Colonic mucosa (tissue), 4 donors: Measurements from ENCODE around the gene CTXND2. TPM values are rescaled to one million over a fixed set of nuclear protein-coding genes. Genes with fewer than 3 reads are reported as not detected.
"Not testable (repeated sequence)": the region's sequence is repeated elsewhere in the genome, so short reads cannot be mapped to it uniquely, and the experiment has no call there.

Source experiments
- DNase-seq: peaks from one replicate; pipeline ENCODE4 v3.0.0-alpha.2; 2020
- H3K27ac ChIP-seq: fragments of 200-600 bp; one replicate; pipeline ENCODE4 v1.8.0; 2021
- H3K27me3 ChIP-seq: fragments of 200-600 bp; one replicate; pipeline ENCODE4 v1.8.0; 2021
- H3K36me3 ChIP-seq: fragments of 200-600 bp; one replicate; pipeline ENCODE4 v1.8.0; 2021
- H3K4me1 ChIP-seq: fragments of 200-600 bp; one replicate; pipeline ENCODE4 v1.8.0; 2021; ENCODE audit warnings: mild to moderate bottlenecking
- H3K4me3 ChIP-seq: fragments of 200-600 bp; one replicate; pipeline ENCODE4 v1.8.0; 2021
- H3K9ac ChIP-seq, 2 donors: one replicate each; pipeline ENCODE4 v1.7.0; 2013; ENCODE audit warnings: control low read depth in 2 of 2, low read depth in 2 of 2, low read length in 2 of 2
- H3K9me3 ChIP-seq: fragments of 200-600 bp; one replicate; pipeline ENCODE4 v1.8.0; 2021
- intact Hi-C: fragments of 100-400 bp; cut with DNase I; formaldehyde crosslinking; loops from one replicate; pipeline ENCODE4 v1.14.1; 2022
- total RNA-seq, 2 donors: library from RNA; stranded (reverse); fragmentation: NEBNext Ultra II Directional in 1 of 2; extraction: Animal tissue kit (Norgen Biotek cat#: 25700) in 1 of 2; gene quantifications; one replicate each; pipeline ENCODE4 v1.2.1, GENCODE V29; 2021
- TF ChIP-seq, protein P1 (sequence below): fragments of 200-600 bp; IDR thresholded peaks from one replicate; pipeline ENCODE4 v1.8.0; 2022; ENCODE audit warnings: antibody characterized with exemption, mild to moderate bottlenecking
- donor health status: healthy.
- donor health status: DM: no; HTN: no; CAD: no.
- donor health status: DM: no; HTN: no; CAD: no.

CTXND2 gene
- total RNA-seq: not detected

DNA sequence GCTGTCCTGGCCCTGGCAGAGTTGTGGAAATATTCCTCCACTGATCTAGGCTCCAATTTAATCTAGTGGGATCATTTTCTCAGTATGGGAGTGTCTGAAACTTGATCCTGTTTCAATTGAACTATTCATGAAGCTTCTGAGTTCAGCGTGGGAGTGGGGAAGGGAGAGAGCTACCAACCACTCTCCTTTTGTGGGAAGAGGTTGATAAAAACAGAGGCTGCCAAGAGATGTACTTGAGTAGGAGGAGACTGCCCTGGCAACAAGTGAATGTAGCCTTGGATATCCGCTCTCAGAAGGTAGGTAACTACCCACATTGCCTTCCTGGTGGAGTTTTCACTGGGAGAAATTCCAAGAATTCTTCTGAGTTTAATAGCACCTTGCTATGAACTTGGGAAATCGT is at the start of gene CTXND2:
CTXND2 (plus strand) TSS at position 119 of the 400 bp plus-strand sequence. CDS start 25,179 bp downstream, outside the sequence.
- Histone ChIP-seq H3K27ac (no peak within 1 kb of the TSS), H3K4me3 (no peak within 1 kb of the TSS), H3K9ac (no peak within 1 kb of the TSS), H3K9me3 (no peaks in the 10 kb centered on the region), H3K4me1 (no peaks in the 10 kb centered on the region), H3K36me3 (no peaks in the 10 kb centered on the region), H3K27me3 (no peaks in the 10 kb centered on the region)
- TF ChIP-seq, protein P1, sequence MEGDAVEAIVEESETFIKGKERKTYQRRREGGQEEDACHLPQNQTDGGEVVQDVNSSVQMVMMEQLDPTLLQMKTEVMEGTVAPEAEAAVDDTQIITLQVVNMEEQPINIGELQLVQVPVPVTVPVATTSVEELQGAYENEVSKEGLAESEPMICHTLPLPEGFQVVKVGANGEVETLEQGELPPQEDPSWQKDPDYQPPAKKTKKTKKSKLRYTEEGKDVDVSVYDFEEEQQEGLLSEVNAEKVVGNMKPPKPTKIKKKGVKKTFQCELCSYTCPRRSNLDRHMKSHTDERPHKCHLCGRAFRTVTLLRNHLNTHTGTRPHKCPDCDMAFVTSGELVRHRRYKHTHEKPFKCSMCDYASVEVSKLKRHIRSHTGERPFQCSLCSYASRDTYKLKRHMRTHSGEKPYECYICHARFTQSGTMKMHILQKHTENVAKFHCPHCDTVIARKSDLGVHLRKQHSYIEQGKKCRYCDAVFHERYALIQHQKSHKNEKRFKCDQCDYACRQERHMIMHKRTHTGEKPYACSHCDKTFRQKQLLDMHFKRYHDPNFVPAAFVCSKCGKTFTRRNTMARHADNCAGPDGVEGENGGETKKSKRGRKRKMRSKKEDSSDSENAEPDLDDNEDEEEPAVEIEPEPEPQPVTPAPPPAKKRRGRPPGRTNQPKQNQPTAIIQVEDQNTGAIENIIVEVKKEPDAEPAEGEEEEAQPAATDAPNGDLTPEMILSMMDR: no peak
- intact Hi-C loops: no loop called here
- DNase-seq: no peak

DNA sequence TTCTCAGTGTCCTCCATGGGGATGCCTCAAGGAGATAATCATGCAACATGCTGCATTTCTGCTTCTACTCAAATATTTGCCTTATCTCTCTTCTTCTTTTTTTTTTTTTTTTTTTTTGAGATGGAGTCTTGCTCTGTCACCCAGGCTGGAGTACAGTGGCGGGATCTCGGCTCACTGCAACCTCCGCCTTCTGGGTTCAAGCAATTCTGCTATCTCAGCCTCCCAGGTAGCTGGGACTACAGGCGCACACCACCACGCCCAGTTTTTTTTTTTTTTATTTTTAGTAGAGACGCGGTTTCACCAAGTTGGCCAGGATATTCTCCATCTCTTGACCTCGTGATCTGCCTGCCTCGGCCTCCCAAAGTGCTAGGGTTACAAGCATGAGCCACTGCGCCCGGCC is 46.1 kb upstream of the CTXND2 start:
- H3K9me3 ChIP-seq, H3K27ac ChIP-seq, DNase-seq, H3K27me3 ChIP-seq, H3K9ac ChIP-seq, H3K4me3 ChIP-seq, intact Hi-C loops, H3K36me3 ChIP-seq, H3K4me1 ChIP-seq: not testable (repeated sequence)

DNA sequence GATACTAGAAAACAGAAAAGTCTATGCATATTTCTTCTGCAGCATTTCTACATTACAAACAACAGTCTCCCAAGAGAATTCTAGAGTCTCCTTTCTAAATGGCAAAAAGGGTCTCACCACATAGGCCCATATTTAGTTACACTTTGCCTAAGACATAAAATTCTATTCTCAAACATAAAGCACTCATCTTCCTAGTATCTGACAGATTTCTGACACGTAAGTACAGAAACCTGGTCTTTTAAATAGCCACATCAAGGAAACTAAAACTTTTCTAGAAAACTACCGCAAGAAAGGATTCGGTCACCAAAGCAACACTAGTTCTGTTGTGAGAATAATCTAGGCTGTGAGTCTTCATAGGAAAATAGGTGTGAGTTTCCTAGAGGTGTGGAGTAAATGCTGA is 45.3 kb upstream of the CTXND2 start:
- intact Hi-C loops: no loop called here
- no peak overlapping the region for H3K4me3 ChIP-seq
- H3K9me3 ChIP-seq: no peaks in the 10 kb centered on the region
- no peaks in the 10 kb centered on the region for H3K27me3 ChIP-seq
- H3K27ac ChIP-seq: no peak overlapping the region
- TF ChIP-seq, protein P1: no peak
- no peak overlapping the region for H3K9ac ChIP-seq
- no peak for DNase-seq
- H3K36me3 ChIP-seq: peaks cover 6% of the 10 kb centered on the region
- H3K4me1 ChIP-seq: no peaks in the 10 kb centered on the region

DNA sequence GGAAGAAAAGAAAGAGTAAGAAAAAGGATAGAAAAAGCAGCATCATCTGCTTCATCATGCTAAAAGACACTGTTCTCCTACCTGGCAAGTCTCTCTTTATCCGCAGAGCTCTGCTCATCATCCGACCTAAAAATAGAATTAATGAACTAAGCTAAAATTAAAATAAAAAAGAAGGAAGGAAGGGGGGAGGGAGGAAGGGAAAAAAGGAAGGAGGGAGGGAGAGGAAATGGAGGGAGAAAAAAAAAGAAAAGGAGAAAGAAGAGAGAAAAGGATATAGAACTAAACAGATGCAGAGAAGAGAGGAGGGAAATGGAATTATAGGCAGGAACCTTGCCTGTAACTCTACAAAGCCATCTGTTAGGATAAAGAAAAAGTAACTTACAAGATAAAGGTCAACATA is 44.6 kb upstream of the CTXND2 start:
- TF ChIP-seq, protein P1: no peak

DNA sequence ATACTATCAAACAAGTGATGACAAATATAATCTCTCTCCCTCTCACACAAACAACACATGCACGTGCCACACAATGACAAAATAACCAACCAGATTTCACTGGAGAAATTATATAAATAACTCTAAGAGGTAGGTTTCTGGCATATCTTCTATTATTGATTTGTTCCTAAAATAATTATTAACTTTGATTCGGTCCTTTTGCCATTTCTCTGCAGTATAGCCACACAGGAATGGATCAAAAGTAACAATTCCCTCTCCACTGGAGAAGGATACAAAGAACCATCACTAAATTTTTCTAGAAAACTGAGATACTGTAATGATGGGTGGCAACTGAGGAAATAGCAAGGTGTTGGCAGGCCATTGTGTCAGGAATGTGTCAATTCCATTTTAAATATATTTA is 44.0 kb upstream of the CTXND2 start:
- Histone ChIP-seq H3K4me1 (no peaks in the 10 kb centered on the region), H3K27ac (no peak overlapping the region), H3K9me3 (no peaks in the 10 kb centered on the region), H3K4me3 (no peak overlapping the region), H3K27me3 (no peaks in the 10 kb centered on the region), H3K36me3 (peaks cover 6% of the 10 kb centered on the region), H3K9ac (no peak overlapping the region)
- DNase-seq: no peak
- intact Hi-C loops: no loop called here
- TF ChIP-seq, protein P1: no peak

More for the DNA sequence above, 44.6 kb upstream of the CTXND2 start:
- DNase-seq: no peak
- peaks cover 6% of the 10 kb centered on the region for H3K36me3 ChIP-seq
- no peaks in the 10 kb centered on the region for H3K27me3 ChIP-seq
- H3K4me3 ChIP-seq: no peak overlapping the region
- H3K9ac ChIP-seq: no peak overlapping the region
- no peaks in the 10 kb centered on the region for H3K9me3 ChIP-seq
- no peak overlapping the region for H3K27ac ChIP-seq
- no peaks in the 10 kb centered on the region for H3K4me1 ChIP-seq
- intact Hi-C loops: no loop called here

DNA sequence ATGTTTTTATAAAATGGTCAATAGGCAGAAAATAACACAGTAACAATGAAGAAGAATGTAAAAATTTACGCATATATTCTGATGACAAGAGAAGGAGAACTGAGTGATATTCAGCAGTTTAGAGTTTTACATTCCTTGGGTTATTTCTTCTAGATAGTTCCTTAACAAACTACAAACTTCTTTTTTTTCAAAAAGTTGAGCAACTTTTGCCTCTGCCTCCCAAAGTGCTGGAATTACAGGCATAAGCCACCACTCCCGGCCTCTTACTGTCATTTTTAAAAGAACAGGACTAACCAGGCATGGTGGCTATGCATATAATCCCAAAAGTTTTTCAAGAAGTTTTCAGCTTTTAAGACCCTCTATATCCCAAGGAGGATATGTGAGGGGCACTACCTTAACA is 43.5 kb upstream of the CTXND2 start:
- H3K36me3 ChIP-seq: peaks cover 6% of the 10 kb centered on the region
- H3K9ac ChIP-seq: no peak overlapping the region
- TF ChIP-seq, protein P1: no peak
- H3K9me3 ChIP-seq: no peaks in the 10 kb centered on the region
- no peaks in the 10 kb centered on the region for H3K27me3 ChIP-seq
- H3K27ac ChIP-seq: no peak overlapping the region
- no peak for DNase-seq
- H3K4me1 ChIP-seq: no peaks in the 10 kb centered on the region
- intact Hi-C loops: no loop called here
- H3K4me3 ChIP-seq: no peak overlapping the region
